GM20431 (cell line): ENCODE results near the gene TPMT.

Experiments used
- in situ Hi-C: fragments of 300-500 bp; cut with MseI, MboI; formaldehyde crosslinking; loops from one replicate; pipeline ENCODE4 v1.15.0; 2020; ENCODE audit warnings: low sequenced_read_pairs; ENCODE audit not compliant: unreplicated experiment

Gene TPMT

DNA sequence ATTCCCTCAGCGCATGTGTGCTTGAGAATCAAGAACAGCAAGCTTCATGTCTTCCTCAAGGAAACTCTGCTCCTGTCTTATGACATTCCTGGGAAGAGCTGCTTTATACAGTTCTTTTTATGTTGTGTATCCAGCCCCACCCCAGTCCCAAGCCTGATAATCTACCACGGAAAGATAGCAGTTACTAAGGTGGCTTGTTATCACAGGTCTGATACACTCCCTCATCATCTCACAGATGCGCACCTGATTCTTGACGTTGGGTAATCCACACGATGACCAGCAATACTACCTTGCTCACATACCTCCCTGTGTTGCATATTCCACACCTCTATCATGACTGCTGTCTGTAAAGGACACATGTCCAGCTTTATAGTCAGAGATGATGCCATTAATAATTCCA lies 35.6 kb downstream of the TPMT start:
- in situ Hi-C loops = no loop called here

DNA sequence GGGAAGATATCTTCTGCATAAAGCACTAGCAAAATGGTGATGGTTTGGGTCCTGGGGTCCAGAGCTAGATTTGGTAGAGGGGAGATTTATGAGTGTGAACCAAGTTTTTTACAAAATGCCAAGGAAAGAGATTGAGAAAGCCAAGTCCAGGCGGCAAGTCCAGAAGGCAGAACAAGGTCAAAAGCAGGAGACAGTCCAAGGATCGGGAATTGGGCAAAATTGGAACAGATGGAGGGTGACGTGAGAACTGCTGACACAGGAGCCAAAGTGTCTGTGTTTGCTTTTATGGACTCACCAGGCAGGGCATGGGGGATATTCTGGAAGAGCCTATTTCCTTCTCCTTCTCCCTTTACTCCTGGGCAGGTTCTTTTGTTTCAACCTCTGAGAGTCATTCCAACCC lies 36.5 kb downstream of the TPMT start:
- in situ Hi-C loops = no loop called here

DNA sequence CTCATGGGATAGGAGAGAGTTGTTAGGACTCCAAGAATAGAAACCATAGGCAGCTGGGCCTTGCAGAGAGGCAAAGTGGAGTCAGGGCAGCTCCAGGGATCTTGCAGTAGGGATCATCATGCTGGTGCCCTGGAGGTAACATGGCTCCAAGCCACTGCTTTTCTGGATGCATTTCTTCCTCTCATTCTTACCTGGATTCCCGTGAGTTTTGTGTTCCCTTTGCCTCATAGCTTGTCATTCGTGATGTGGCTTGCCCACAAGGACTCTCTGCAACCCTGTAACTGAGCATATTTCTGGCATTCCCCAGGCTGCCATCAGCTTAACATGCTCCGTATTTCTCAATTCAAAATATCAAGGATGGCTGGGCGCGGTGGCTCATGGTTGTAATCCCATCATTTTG lies 37.7 kb downstream of the TPMT start:
- in situ Hi-C loops = no loop called here

DNA sequence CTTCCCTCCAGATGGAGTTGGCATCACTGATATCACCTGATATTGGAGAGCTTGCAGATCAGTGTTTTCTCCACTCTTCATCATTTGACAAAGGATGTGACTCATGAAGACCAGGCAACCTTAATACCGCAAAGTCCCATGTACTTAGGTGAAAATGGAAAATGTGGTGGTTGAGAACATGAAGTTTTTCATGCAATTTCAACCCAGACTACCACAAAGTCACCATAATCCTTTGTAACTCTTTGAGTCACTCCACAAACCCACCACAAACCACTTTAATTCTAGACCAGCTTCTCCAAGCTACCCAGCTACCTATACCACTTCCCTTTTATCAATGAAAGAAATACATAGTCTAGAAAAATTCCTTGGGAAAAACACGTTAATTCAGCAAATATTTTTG lies 39.5 kb downstream of the TPMT start:
- in situ Hi-C loops = no loop called here

DNA sequence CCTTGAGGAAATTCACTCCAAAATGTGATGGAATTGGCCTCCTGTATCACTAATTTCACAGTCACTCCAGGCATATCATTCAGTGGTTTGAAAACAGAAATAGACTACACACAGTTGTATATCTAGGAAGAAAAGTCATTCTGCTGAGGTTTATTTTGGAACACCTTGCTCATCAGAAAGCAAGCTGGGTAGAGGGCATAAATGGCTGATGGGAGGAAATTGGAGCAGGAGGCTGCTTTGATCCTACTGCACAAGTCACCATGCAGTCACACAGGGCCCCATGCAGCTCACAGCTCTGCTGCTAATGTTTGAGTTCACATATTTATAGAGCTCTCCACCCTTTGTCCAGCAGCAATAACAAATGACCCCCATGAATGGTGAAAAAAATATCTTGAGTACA lies 44.7 kb downstream of the TPMT start:
- in situ Hi-C loops = no loop called here

DNA sequence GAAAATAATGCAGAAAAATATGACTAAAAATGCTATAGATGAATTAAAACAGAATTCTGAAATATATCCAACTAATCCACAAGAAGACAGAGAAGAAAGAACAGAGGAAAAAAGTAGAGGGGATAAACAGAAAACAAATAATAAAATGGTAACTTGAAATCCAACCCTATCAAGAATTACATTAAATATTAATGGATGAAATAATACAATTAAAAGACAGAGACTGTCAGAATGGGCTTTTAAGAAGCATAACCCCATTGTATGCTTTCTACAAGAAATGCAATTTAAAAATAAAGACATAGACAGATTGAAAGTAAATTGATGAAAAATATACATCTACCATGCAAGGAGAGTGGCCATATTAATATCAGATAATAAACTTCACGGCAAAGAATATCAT lies 47.8 kb downstream of the TPMT start:
- in situ Hi-C loops = no loop called here

DNA sequence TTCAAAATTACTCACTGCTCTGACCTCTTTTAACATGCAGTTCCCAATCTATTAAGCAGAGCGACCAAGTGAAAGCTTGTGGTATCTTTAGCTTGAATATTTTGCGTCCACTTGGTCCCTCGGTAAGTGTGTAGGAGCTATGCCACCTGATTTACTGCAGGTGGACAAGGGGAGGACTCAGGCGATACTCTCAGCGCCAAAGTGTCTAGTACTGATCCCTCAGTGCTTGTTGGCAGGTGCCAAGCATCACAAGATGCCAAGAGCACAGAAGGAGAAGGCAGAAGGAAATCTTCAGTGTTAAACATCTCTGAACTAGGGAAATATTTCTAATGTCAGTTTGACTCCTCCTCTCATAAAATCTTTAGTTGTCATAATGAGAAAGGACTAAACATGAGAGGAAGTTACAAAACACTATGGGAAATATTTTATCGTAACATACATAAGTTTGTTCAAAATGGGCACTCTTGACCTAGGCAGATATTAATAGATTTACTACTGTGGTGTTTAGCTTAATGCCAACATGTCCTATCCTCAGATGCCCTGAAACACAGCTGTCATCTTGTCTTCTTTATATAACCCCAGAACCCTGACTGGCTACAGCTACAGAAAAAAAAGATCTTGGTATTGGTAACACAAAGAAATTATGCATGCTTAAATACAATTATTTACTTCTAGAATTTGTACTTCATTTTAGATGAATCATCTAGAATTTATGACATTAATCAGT lies 51.9 kb downstream of the TPMT start:
- in situ Hi-C loops = no loop called here

DNA sequence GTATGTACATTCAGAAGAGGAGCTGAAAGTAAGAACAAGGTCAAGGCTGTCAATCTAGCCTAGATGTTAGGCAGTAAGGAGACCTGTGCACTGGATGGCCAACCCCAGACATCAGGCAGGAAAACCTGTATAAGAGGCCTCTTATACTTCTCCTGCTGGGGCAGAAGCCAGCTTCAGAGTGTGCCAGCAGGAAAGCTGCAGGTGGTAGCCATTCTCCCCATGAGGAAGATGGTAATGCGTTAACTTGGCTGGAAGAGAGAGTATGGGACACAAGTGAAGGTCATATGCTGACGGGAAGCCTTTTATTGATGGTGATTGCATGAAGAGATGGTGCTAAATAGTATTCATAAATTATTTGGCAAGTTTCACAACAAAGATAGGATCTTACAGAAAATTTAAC lies 53.0 kb downstream of the TPMT start:
- in situ Hi-C loops = no loop called here

DNA sequence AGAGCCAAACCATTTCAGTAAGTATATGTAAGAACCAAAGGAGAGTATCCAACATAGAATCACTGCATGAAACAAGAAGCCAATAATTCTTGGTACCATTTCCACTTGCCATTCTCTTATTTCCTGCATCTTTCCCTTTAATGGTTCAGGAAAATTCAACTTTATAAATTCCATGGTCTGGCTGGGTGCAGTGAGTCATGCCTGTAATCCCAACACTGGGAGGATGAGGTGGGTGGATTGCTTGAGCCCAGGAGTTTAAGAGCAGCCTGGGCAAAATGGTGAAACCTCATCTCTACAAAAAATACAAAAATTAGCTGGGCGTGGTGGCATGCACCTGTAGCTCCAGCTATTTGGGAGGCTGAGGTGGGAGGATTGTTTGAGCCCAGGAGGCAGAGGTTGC lies 53.6 kb downstream of the TPMT start:
- in situ Hi-C loops = no loop called here

DNA sequence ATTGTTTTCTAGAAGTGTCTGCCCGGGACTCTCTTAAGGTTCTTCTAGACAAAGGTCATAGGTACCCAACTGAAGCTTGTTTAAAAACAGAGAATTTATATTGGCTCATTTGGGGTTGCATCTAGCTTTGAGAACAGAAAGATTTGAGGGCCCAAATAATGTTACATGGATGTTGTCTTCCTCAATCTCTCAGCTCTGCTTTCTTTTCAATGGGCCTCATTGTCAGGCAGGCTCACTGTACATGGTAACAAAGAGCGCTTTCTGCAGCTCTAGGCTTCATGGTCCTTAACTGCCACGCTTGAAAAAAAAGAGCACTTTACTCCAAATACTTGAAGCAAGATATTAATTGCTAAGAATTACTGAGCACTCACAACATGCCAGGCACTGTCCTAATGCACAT lies 54.6 kb downstream of the TPMT start:
- in situ Hi-C loops = no loop called here

DNA sequence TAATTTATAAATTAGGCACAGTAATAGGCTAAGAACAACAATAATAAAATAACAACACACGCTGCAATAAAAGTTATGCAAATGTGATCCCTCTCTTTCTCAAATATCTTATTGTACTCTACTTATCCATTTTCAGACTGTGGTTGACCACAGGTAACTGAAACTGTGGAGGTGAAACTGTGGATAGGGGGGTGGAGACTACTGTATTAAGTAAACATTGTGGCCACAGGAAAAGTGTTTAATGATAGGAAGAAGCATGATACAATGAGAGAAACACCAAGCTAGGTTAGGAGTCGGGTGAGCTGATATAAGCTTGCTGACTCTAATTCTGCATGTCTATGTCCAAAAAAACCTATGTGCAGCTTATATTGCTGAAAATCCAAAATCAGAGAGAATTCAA lies 55.4 kb downstream of the TPMT start:
- in situ Hi-C loops = no loop called here

DNA sequence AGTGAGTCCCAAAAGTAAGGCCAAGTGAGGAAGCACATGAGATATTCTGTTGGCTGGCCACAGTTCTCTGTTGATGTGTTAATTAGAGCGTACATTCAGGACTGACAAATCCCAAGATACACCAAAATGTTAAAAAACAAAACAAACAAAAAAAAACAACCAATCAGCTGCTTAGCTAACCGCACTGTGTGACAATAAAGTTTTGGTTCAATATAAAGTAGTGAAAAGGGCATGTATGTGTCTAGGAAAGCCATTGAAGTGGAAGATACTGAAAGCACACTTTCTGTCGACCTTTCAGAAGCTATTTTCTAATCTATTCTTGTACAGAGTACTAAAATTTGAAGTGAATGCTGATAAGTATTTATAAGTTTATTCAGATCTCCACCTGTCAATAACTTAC lies 58.5 kb downstream of the TPMT start:
- in situ Hi-C loops = no loop called here

DNA sequence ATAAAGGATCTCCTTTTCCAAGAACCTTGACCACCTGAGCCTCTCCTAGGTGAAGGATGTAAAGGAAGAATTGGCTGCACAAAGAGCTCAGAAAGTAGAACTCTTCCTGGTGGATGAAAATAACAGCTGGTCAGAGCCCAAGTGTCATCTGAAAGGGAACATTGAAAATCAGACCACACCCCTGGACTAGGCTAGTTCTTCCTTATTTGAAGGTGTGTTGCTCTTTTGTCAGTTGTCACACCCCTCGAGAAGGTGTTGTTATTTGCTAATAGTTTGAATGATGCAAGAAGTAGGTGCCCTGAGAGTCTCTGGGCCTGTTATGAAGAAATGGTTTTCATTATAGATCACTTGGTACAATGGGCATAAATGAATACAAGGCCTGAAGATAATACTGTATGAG lies 63.5 kb downstream of the TPMT start:
- in situ Hi-C loops = no loop called here

DNA sequence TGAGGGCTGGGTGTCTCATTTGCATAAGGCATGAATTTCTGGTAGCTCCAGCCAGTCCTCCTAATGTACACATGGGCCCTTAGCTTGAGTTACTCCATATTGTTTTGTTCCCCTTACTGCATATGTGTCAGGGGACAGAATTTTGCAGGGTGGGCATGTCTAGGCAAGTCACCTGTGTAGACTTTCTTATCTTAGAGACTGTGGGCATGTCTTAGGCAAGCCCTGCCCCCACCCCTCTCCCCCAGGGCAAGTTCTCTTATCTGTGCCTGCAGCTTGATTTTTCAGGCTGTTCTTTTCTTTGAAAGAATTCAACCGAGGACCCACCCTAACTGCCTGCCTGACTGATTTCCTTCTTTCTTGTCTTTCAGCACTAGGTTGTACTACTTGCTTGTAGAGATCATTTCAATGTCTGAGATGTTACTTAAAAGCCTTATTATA lies 64.5 kb downstream of the TPMT start:
- in situ Hi-C loops = no loop called here

DNA sequence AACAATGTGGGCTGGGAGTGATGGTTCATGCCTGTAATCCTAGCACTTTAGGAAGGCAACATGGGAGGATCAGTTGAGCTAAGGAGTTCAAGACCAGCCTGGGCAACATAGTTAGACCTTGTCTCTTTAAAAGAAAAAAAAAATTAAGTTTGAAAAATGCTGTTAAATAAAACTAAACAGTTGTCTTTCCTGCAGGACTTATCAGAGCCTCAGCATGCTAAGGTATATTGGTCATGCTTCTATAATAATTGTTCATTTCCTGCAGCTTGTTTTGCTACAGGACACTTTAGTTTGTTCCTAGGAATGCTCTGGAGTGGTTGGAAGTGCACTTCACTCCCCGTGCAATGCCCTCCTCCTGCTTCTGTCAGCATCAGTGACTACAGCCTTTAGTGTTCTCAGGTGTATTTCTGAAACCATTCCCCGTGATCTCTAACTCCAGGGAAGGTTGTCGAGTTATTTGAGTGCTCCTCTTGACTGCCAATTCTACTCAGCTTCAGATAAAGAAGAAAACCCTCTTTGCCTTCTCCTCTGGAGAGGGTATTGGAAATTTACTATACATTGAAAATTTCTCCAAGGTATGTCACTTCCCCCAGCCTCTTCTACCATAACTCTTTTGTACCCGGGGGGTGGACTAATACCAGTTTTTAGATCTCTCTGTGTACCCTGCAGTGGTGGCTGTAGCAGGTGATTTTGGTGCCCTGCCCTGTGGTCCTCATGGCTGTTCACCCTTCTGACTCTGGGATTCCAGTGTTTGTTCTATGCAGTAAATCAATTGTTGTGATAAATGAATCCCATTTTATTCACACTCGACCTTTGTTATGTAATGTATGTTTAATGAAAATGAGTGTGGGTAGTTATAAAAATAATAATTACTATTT lies 66.2 kb downstream of the TPMT start:
- in situ Hi-C loops = no loop called here

DNA sequence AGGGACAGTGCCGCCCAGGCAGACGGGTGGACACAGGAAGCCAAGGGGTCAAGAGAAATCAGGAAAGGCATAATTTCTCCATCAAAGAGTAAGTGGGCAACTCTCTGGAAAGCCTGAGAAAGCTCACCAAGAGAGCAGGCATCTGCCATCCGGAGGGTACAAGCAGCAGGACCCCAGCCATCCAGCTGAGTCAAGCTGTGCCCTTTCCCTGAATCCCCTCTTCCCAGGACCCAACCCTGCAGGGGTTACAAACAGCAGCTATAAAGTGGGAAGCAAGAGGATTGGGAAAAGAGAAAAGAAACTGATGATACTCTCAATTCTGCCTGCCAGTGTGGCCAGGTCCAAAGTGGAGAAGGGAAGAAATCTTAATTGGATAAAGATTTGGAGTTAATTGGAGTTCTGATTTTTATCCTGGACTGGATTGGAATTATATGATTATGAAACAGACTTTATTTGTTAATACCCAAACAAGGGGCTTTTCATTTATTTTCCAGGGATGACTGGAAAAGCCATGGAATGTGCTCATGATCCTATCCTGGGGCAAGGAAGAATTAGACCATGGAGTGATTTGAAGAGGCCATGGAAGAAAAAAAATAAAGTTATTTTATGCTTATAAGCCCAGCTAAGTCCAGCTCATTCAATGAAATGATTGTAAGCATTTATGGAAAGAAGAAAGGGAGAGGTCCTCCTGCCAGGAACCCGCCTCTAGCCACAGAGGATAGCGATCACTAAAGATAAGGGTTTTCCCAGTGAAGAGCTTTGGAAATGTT lies 67.3 kb downstream of the TPMT start:
- in situ Hi-C loops = no loop called here

DNA sequence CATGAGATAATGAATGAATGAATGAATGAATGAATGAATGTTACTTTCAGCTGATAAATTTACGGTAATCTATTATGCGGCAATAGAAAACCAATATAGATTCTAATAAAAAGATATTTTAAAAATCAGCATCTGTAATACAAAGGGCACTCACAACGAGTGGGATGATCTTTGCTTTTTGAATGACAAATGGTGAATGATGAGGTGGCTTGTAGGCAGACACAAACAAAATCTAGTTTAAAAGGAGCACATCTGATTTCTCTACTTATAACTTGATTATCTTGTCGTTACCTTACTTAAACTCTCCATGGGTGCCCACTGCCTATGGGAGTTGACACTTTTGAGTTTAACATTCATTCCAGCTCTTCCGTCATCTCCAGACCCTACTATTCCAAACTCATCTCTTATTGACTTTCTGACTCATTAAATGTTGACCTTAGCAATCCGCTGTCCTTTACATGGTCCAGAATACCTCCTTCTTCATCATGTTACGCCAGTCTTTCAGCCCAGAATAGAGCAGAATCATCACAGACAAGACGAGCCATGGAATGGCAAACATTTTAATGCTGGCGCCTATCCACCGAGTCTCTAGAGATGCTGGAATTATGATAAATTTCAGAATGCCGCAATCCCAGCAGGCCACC lies 73.7 kb downstream of the TPMT start:
- in situ Hi-C loops = no loop called here

DNA sequence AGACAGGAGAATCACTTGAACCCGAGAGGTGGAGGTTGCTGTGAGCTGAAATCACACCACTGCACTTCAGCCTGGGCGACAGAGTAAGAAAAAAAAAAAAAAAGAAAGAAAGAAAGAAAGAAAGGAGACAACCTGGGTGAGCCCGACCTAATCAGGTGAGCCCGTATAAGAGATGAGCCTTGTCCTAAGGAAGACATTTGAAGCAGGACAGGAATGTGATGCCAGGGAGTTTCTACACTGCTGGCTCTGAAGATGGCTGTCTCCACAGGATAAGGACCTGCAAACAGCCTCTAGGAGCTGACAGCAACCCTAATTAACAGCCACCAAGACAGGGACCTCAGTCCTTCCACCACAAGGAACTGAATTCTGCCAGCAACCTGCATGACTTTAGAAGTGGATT lies 74.3 kb downstream of the TPMT start:
- in situ Hi-C loops = no loop called here

DNA sequence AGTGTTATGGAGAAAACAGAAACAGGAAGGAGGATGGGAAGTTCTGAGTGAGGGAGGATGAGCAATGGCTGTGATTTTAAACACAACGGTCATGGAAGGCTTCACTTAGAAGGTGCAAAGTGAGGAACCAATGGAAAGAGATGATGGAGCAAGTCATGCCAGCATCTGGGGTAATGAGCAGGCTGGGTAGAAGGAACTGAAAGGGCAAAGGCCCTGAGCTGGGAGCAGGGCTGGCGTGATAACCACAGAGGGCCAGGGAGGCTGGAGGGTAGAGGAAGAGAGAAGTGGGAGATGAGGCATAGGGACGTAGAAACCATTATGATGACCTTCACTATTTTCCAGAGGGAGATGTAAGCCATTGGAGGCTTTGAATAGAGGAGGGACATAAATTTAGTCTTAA lies 76.0 kb downstream of the TPMT start:
- in situ Hi-C loops = no loop called here
